HepG2 (cell line): ENCODE measurements around the gene LIPC. TPM values are rescaled to one million over a fixed set of nuclear protein-coding genes. Genes with fewer than 3 reads are reported as not detected.

Experiments
- EED ChIP-seq: sonication (generic); formaldehyde crosslinking; IDR thresholded peaks from 2 replicates; pipeline ENCODE4 v1.5.0; 2020; ENCODE audit warnings: mild to moderate bottlenecking, missing genetic modification reagents
- ETS1 ChIP-seq: sonication (generic); formaldehyde crosslinking; IDR thresholded peaks from 2 replicates; pipeline ENCODE4 v1.4.0; 2020; ENCODE audit warnings: missing genetic modification reagents
- GABPB1 ChIP-seq: IDR thresholded peaks from 2 replicates; pipeline ENCODE4 v1.6.1; 2016; ENCODE audit warnings: mild to moderate bottlenecking, missing genetic modification reagents, moderate library complexity, missing compliant biosample characterization
- NCOA1 ChIP-seq: sonication (generic); formaldehyde crosslinking; IDR thresholded peaks from 2 replicates; pipeline ENCODE4 v1.9.0; 2021; ENCODE audit warnings: missing genetic modification reagents
- NCOR1 ChIP-seq: fragments of 200-600 bp; sonication (generic); IDR thresholded peaks from 2 replicates; pipeline ENCODE4 v1.7.0; 2017; ENCODE audit warnings: antibody characterized with exemption, low read length, borderline replicate concordance
- NFE2L1 ChIP-seq: sonication (generic); formaldehyde crosslinking; IDR thresholded peaks from 2 replicates; pipeline ENCODE4 v1.4.0; 2020; ENCODE audit warnings: missing genetic modification reagents, mild to moderate bottlenecking, borderline replicate concordance
- NFKB2 ChIP-seq: sonication (generic); formaldehyde crosslinking; IDR thresholded peaks from 2 replicates; pipeline ENCODE4 v1.4.0; 2020; ENCODE audit warnings: missing genetic modification reagents, borderline replicate concordance
- NR1H2 ChIP-seq: sonication (generic); formaldehyde crosslinking; IDR thresholded peaks from 2 replicates; pipeline ENCODE4 v1.8.1; 2022; ENCODE audit warnings: low read depth, missing genetic modification reagents, borderline replicate concordance
- PATZ1 ChIP-seq: sonication (generic); formaldehyde crosslinking; IDR thresholded peaks from 2 replicates; pipeline ENCODE4 v1.4.0; 2020; ENCODE audit warnings: missing genetic modification reagents
- RARG ChIP-seq: sonication (generic); formaldehyde crosslinking; IDR thresholded peaks from 2 replicates; pipeline ENCODE4 v1.4.0; 2020; ENCODE audit warnings: low read depth, mild to moderate bottlenecking, missing genetic modification reagents
- RBFOX2 ChIP-seq: fragments of 200-400 bp; formaldehyde crosslinking; IDR thresholded peaks from 2 replicates; pipeline ENCODE4 v1.6.1; 2017; ENCODE audit warnings: low read depth, mild to moderate bottlenecking, low read length
- SCMH1 ChIP-seq: sonication (generic); formaldehyde crosslinking; IDR thresholded peaks from 2 replicates; pipeline ENCODE4 v1.9.0; 2021; ENCODE audit warnings: missing genetic modification reagents, mild to moderate bottlenecking, borderline replicate concordance
- TFDP2 ChIP-seq: sonication (generic); formaldehyde crosslinking; IDR thresholded peaks from 2 replicates; pipeline ENCODE4 v1.4.0; 2020; ENCODE audit warnings: missing genetic modification reagents
- ZBTB46 ChIP-seq: sonication (generic); formaldehyde crosslinking; IDR thresholded peaks from 2 replicates; pipeline ENCODE4 v1.4.0; 2020; ENCODE audit warnings: mild to moderate bottlenecking, missing genetic modification reagents, borderline replicate concordance
- ZKSCAN5 ChIP-seq: sonication (generic); formaldehyde crosslinking; IDR thresholded peaks from 2 replicates; pipeline ENCODE4 v1.5.1; 2020; ENCODE audit warnings: mild to moderate bottlenecking, missing genetic modification reagents
- ZNF225 ChIP-seq: sonication (generic); formaldehyde crosslinking; IDR thresholded peaks from 2 replicates; pipeline ENCODE4 v1.4.0; 2020; ENCODE audit warnings: mild to moderate bottlenecking, missing genetic modification reagents
- ZNF234 ChIP-seq: sonication (generic); formaldehyde crosslinking; conservative IDR thresholded peaks from 2 replicates; pipeline ENCODE4 v1.5.1; 2020; ENCODE audit warnings: mild to moderate bottlenecking, missing genetic modification reagents
- ZNF496 ChIP-seq: sonication (generic); formaldehyde crosslinking; IDR thresholded peaks from 2 replicates; pipeline ENCODE4 v1.8.1; 2023; ENCODE audit warnings: mild to moderate bottlenecking, moderate library complexity, missing genetic modification reagents; ENCODE audit not compliant: insufficient replicate concordance
- ZNF513 ChIP-seq: sonication (generic); formaldehyde crosslinking; conservative IDR thresholded peaks from 2 replicates; pipeline ENCODE4 v1.5.0; 2020; ENCODE audit warnings: missing genetic modification reagents
- ZNF780A ChIP-seq: sonication (generic); formaldehyde crosslinking; IDR thresholded peaks from 2 replicates; pipeline ENCODE4 v1.8.0; 2022; ENCODE audit warnings: mild to moderate bottlenecking, missing genetic modification reagents, moderate library complexity
- polyA plus RNA-seq, 8 experiments: library from polyadenylated mRNA; depleted of rRNA in 3 of 8; stranded (reverse) in 7 of 8; unstranded in 1 of 8; fragments of >200 nt; fragmentation: Illumina TruSeq in 4 of 8; extraction: Trizol in 4 of 8; gene quantifications; 2 replicates each; pipeline versions ENCODE4 v1.2.1 to v1.2.3, GENCODE V29; 2011 to 2016; ENCODE audit warnings: low read depth in 4 of 8, missing spikeins in 1 of 8, mixed read lengths in 1 of 8; ENCODE audit not compliant: insufficient read depth in 1 of 8
- total RNA-seq, 5 experiments: library from RNA; depleted of rRNA; stranded (reverse); fragments of >200 nt; fragmentation: Illumina TruSeq; extraction: Trizol; gene quantifications; 2 replicates each; pipeline ENCODE4 v1.2.3, GENCODE V29; 2016; ENCODE audit warnings: low read depth in 1 of 5

LIPC gene
- total and polyA plus RNA-seq, 2 of the 13 experiments (the other 11 are each of a cell fraction or from before 2014, with no cell fraction given), result 26.0 to 38.0 TPM

- TF ChIP-seq ZBTB46 (CRISPR knock-in tag) (no peak), ZNF496 (CRISPR knock-in tag) (no peak), SCMH1 (no peak), ZNF513 (CRISPR knock-in tag) (no peak), NFKB2 (CRISPR knock-in tag) (no peak), EED (no peak), ZNF780A (no peak), GABPB1 (peak; percentile 13; the same call in 1 of the 2 replicates), TFDP2 (CRISPR knock-in tag) (no peak), ETS1 (CRISPR knock-in tag) (no peak), NCOR1 (no peak), RARG (CRISPR knock-in tag) (no peak), NCOA1 (CRISPR knock-in tag) (no peak), ZKSCAN5 (no peak), RBFOX2 (no peak), PATZ1 (CRISPR knock-in tag) (no peak), ZNF234 (CRISPR knock-in tag) (no peak), NR1H2 (CRISPR knock-in tag) (no peak), NFE2L1 (no peak), ZNF225 (CRISPR knock-in tag) (no peak)
Measured at GRCh38 chr15:58551764-58552504, 120.1 kb downstream of the LIPC start (continued).
